Fibroblast of lung (primary cell): ENCODE data around the gene AKAP8.

Experiments
- EZH2 ChIP-seq: IDR thresholded peaks from 2 replicates; pipeline ENCODE4 v1.5.1; 2012; ENCODE audit warnings: low read length, control low read depth, mild to moderate bottlenecking; ENCODE audit errors: missing control alignments
- TF ChIP-seq, protein P1 (sequence below), 2 donors: IDR thresholded peaks in 1 of 2; conservative IDR thresholded peaks in 1 of 2; 1 replicate in 1 of 2; 2 replicates in 1 of 2; pipeline ENCODE4 v1.5.1; 2011 to 2012; ENCODE audit warnings: low read length in 2 of 2, control low read depth in 1 of 2, inconsistent platforms in 1 of 2, low read depth in 1 of 2, mild to moderate bottlenecking in 1 of 2

DNA sequence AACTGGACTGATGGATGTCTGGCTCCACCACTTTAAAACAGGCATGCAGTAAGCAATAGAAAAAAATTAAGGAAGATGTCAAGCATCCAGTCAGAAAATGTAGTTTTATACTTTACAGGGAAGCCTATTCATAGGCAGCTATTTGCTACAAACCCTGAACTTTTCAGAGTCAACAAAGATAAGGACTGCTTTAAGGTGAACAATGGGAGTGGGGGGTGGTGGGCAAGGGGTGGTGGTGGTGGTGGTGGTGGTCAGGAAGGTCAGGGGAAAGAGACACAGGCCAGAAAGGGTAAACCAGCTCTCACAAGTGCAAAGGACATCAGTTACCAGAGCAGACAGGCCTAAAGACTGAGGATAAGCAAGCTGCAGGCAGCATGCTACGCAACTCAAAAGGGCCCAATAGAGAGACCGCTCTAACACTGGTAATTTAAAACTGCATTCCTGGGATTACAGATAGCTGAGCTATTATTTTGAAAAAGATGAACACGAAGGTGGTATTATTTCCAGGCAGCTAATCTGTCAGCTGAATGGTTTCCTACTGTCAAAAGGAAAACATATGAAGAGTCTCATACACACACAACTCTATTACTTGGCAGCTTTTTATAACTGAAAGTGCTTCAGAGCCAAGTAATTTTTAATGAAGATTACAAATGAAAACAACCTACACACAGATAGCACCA, 62.1 kb downstream of the AKAP8 start:
- TF ChIP-seq, protein P1, sequence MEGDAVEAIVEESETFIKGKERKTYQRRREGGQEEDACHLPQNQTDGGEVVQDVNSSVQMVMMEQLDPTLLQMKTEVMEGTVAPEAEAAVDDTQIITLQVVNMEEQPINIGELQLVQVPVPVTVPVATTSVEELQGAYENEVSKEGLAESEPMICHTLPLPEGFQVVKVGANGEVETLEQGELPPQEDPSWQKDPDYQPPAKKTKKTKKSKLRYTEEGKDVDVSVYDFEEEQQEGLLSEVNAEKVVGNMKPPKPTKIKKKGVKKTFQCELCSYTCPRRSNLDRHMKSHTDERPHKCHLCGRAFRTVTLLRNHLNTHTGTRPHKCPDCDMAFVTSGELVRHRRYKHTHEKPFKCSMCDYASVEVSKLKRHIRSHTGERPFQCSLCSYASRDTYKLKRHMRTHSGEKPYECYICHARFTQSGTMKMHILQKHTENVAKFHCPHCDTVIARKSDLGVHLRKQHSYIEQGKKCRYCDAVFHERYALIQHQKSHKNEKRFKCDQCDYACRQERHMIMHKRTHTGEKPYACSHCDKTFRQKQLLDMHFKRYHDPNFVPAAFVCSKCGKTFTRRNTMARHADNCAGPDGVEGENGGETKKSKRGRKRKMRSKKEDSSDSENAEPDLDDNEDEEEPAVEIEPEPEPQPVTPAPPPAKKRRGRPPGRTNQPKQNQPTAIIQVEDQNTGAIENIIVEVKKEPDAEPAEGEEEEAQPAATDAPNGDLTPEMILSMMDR (conservative IDR thresholded peaks at IDR 0.05 in 1 of 2, IDR thresholded peaks at IDR 0.05 in 1 of 2; ENCODE audit: low read depth in 1 of 2, low read length in 2 of 2): no peak
- TF ChIP-seq EZH2: no peak
